ENCODE data around the gene RCHY1.
"Not testable (repeated sequence)": the region's sequence is repeated elsewhere in the genome, so short reads cannot be mapped to it uniquely, and the experiment has no call there.

Gene RCHY1

GRCh38 chr4:75514131-75514948, at the start of gene RCHY1, which contains the start of gene THAP6:
Gene RCHY1 (minus strand): TSS chr4:75514403. CDS start chr4:75514286, 117 bp downstream.
Gene THAP6 (plus strand): TSS chr4:75514473. CDS start chr4:75515453, 980 bp downstream.
- peak; percentile 73 to 96 (median 93) for DNase-seq

- DNase-seq: no peak
Observed at GRCh38 chr4:75561789-75562188, 47.6 kb upstream of the RCHY1 start.

- DNase-seq: no peak
Observed at GRCh38 chr4:75557696-75558095, 43.5 kb upstream of the RCHY1 start.

GRCh38 chr4:75555294-75556164, 41.3 kb upstream of the RCHY1 start, which contains the start of gene ODAPH:
Gene ODAPH (plus strand): TSS chr4:75556066. CDS start chr4:75556083, 17 bp downstream.
- no peak for DNase-seq

GRCh38 chr4:75552452-75552851, 38.2 kb upstream of the RCHY1 start:
- no peak for DNase-seq

- DNase-seq: no peak
Observed at GRCh38 chr4:75549019-75549418, 34.8 kb upstream of the RCHY1 start.

- no peak for DNase-seq
Observed at GRCh38 chr4:75547647-75548387, 33.6 kb upstream of the RCHY1 start.

- DNase-seq: peak in 1 of 14 donors; percentile 4
Observed at GRCh38 chr4:75545526-75545925, 31.3 kb upstream of the RCHY1 start.

- DNase-seq: no peak
Observed at GRCh38 chr4:75544870-75545269, 30.7 kb upstream of the RCHY1 start.

GRCh38 chr4:75544220-75544619, 30.0 kb upstream of the RCHY1 start:
- DNase-seq: not testable (repeated sequence)

- DNase-seq: no peak
Observed at GRCh38 chr4:75542824-75543223, 28.6 kb upstream of the RCHY1 start.

GRCh38 chr4:75537308-75537707, 23.1 kb upstream of the RCHY1 start:
- not testable (repeated sequence) for DNase-seq

GRCh38 chr4:75533926-75534325, 19.7 kb upstream of the RCHY1 start:
- DNase-seq: not testable (repeated sequence)

- not testable (repeated sequence) for DNase-seq
Observed at GRCh38 chr4:75533339-75533887, 19.2 kb upstream of the RCHY1 start.

- DNase-seq: not testable (repeated sequence)
Observed at GRCh38 chr4:75531536-75532143, 17.4 kb upstream of the RCHY1 start.

- no peak for DNase-seq
Observed at GRCh38 chr4:75530556-75531322, 16.5 kb upstream of the RCHY1 start.

- DNase-seq: no peak
Observed at GRCh38 chr4:75527482-75527881, 13.3 kb upstream of the RCHY1 start.

GRCh38 chr4:75525910-75526309, 11.7 kb upstream of the RCHY1 start:
- DNase-seq: no peak

GRCh38 chr4:75525086-75525485, 10.9 kb upstream of the RCHY1 start:
- no peak for DNase-seq

- DNase-seq: not testable (repeated sequence)
Observed at GRCh38 chr4:75519452-75519851, 5.2 kb upstream of the RCHY1 start.

GRCh38 chr4:75516144-75516543, 1.9 kb upstream of the RCHY1 start:
- no peak for DNase-seq
